B cell (primary cell): ENCODE measurements around the gene CAP2. TPM values are rescaled to one million over a fixed set of nuclear protein-coding genes. Genes with fewer than 3 reads are reported as not detected.

ENCODE experiments used
- ATAC-seq: fragments of 200-7000 bp; cut with Tn5 transposase; one replicate; pipeline ENCODE4 v1.10.0; 2021; ENCODE audit warnings: low read depth, mild to moderate bottlenecking, moderate number of reproducible peaks, moderate library complexity
- CTCF ChIA-PET: fragments of 350-600 bp; sonication (Branson Sonifier 250); formaldehyde crosslinking; loops from one replicate; lab custom pipeline; 2021; ENCODE audit warnings: antibody characterized with exemption, inconsistent platforms; lab: Charles Lee
- POLR2A ChIA-PET: fragments of 350-600 bp; sonication (Branson Sonifier 250); formaldehyde crosslinking; loops from one replicate; lab custom pipeline; 2021; ENCODE audit warnings: antibody characterized with exemption; lab: Charles Lee
- DNase-seq: peaks from one replicate; pipeline ENCODE4 v3.0.0; 2013
- H2AFZ ChIP-seq: 2 replicates; pipeline ENCODE4 v1.6.1; 2012; ENCODE audit warnings: mild to moderate bottlenecking, low read depth, low read length; ENCODE audit not compliant: insufficient read depth, poor library complexity, severe bottlenecking
- H3K27ac ChIP-seq, 2 donors: 1 replicate in 1 of 2; 2 replicates in 1 of 2; pipeline ENCODE4 v1.5.1; 2012 to 2013; ENCODE audit warnings: low read length in 2 of 2, mild to moderate bottlenecking in 2 of 2, moderate library complexity in 1 of 2
- H3K27me3 ChIP-seq, 4 experiments: fragments of 200-600 bp in 1 of 4; sonication (generic) in 1 of 4; replicated peaks in 1 of 4; 1 replicate in 2 of 4; 2 replicates in 2 of 4; pipeline versions ENCODE4 v1.6.1 to v1.7.0; 2013 to 2016; ENCODE audit warnings: low read length in 3 of 4, mild to moderate bottlenecking in 2 of 4, mixed read lengths in 1 of 4, moderate library complexity in 1 of 4; ENCODE audit not compliant: insufficient read depth in 4 of 4, control insufficient read depth in 3 of 4; ENCODE audit errors: control extremely low read depth in 1 of 4
- H3K36me3 ChIP-seq, 2 experiments: replicated peaks in 1 of 2; 1 replicate in 1 of 2; 2 replicates in 1 of 2; pipeline versions ENCODE4 v1.6.1 to v1.7.1; 2013; ENCODE audit warnings: low read length in 1 of 2; ENCODE audit not compliant: insufficient read depth in 2 of 2, control insufficient read depth in 1 of 2; ENCODE audit errors: control extremely low read depth in 1 of 2, extremely low read depth in 1 of 2
- H3K4me1 ChIP-seq, 2 donors: fragments of 200-600 bp in 1 of 2; sonication (generic) in 1 of 2; 1 replicate in 1 of 2; 2 replicates in 1 of 2; pipeline versions ENCODE4 v1.5.1 to v1.6.1; 2013 to 2017; ENCODE audit warnings: low read length in 2 of 2; ENCODE audit not compliant: control insufficient read depth in 2 of 2, insufficient read depth in 2 of 2
- H3K4me2 ChIP-seq: replicated peaks from 2 replicates; pipeline ENCODE3; 2012; ENCODE audit warnings: mild to moderate bottlenecking, low read depth, low read length; ENCODE audit not compliant: poor library complexity, severe bottlenecking
- H3K4me3 ChIP-seq, 5 experiments: fragments of 200-600 bp in 1 of 5; sonication (generic) in 1 of 5; 1 replicate in 3 of 5; 2 replicates in 2 of 5; pipeline versions ENCODE4 v1.5.1 to v1.7.0; 2011 to 2016; ENCODE audit warnings: low read length in 4 of 5, mild to moderate bottlenecking in 4 of 5, low read depth in 2 of 5, control low read depth in 1 of 5, moderate library complexity in 1 of 5; ENCODE audit not compliant: insufficient read depth in 1 of 5; ENCODE audit errors: control extremely low read depth in 1 of 5, extremely low read depth in 1 of 5
- H3K79me2 ChIP-seq: fragments of 200-600 bp; sonication (generic); one replicate; pipeline ENCODE4 v1.6.0; 2016; ENCODE audit warnings: low read length; ENCODE audit not compliant: control insufficient read depth, insufficient read depth
- H3K9ac ChIP-seq: fragments of 200-600 bp; sonication (generic); 2 replicates; pipeline ENCODE4 v1.6.1; 2017; ENCODE audit warnings: mild to moderate bottlenecking, low read length, moderate library complexity
- H3K9me3 ChIP-seq, 3 donors: one replicate each; pipeline versions ENCODE4 v1.6.1 to v1.7.1; 2013; ENCODE audit warnings: low read length in 2 of 3; ENCODE audit not compliant: control insufficient read depth in 2 of 3, insufficient read depth in 1 of 3; ENCODE audit errors: control extremely low read depth in 1 of 3
- H4K20me1 ChIP-seq: 2 replicates; pipeline ENCODE4 v1.6.0; 2012; ENCODE audit warnings: mild to moderate bottlenecking, low read length; ENCODE audit not compliant: insufficient read depth, control insufficient read depth, poor library complexity, severe bottlenecking
- H3K27ac Mint-ChIP-seq: one replicate; pipeline ENCODE4 v1.8.0; 2021; ENCODE audit warnings: mixed read lengths
- H3K27me3 Mint-ChIP-seq: one replicate; pipeline ENCODE4 v1.8.0; 2021; ENCODE audit warnings: mixed read lengths
- H3K4me1 Mint-ChIP-seq: one replicate; pipeline ENCODE4 v1.8.0; 2021; ENCODE audit warnings: mixed read lengths
- H3K4me3 Mint-ChIP-seq: one replicate; pipeline ENCODE4 v1.8.0; 2021; ENCODE audit warnings: mixed read lengths
- H3K9me3 Mint-ChIP-seq: one replicate; pipeline ENCODE4 v1.8.0; 2022; ENCODE audit warnings: mixed read lengths; ENCODE audit not compliant: insufficient read depth
- EZH2 ChIP-seq: IDR thresholded peaks from 2 replicates; pipeline ENCODE4 v1.6.1; 2012; ENCODE audit warnings: borderline replicate concordance, low read depth, mild to moderate bottlenecking, moderate library complexity, low read length; ENCODE audit not compliant: insufficient read depth, poor library complexity, severe bottlenecking
- WGBS: methylation state at CpG from one replicate; pipeline ENCODE4 v1.1.5; 2013; ENCODE audit warnings: missing lambda C conversion rate; ENCODE audit not compliant: insufficient coverage; 5-methylcytosine and 5-hydroxymethylcytosine counted together
- intact Hi-C: fragments of 100-400 bp; cut with micrococcal nuclease; formaldehyde crosslinking; loops from one replicate; pipeline ENCODE4 v1.10.0; 2022
- polyA plus RNA-seq: library from polyadenylated mRNA; depleted of rRNA; stranded (reverse); fragments of >200 nt; gene quantifications from 2 replicates; pipeline ENCODE4 v1.2.3, GENCODE V29; 2012
- total RNA-seq, 2 donors: library from RNA; stranded (reverse); fragments of 120-200 nt in 1 of 2; gene quantifications; 1 replicate in 1 of 2; 2 replicates in 1 of 2; pipeline versions ENCODE4 v1.2.3 to v1.2.4, GENCODE V29; 2013 to 2022
- TF ChIP-seq, protein P1 (sequence below): fragments of 200-600 bp; IDR thresholded peaks from one replicate; pipeline ENCODE4 v1.8.0; 2022; ENCODE audit warnings: antibody characterized with exemption, mild to moderate bottlenecking

CAP2 gene
- total and polyA plus RNA-seq, 2 donors (not counting 1 experiment from before 2014, with no cell fraction given), result not detected

DNA sequence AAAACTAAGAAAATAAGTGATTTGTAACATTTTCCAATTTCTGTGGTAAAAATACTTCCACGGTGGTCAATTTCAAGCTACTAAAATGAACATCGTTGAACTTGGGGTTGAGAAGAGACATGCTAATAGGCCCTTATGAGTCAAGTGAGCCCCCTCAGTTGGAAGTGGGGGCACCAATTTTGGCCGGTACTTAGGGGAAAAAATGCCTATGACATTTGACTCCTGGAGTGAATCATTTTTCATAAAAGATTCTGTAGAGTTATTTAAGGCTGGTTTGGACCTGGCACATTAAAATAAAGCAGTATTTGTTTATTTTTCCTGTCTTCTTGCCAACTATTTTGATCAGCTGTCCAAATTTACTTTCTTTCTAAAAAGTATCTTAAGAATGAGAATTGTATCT lies 32.4 kb upstream of the CAP2 start:
- ChIA-PET POLR2A (no interaction called here), CTCF (no interaction called here)
- Histone ChIP-seq H3K79me2 (no peaks in the 10 kb centered on the region), H3K36me3 (no peaks in the 10 kb centered on the region), H3K27ac (no peak overlapping the region), H3K4me1 (no peaks in the 10 kb centered on the region), H3K27me3 (no peaks in the 10 kb centered on the region), H3K4me2 (no peak overlapping the region), H3K9ac (no peak overlapping the region), H3K4me3 (no peak overlapping the region), H3K9me3 (peaks cover 0 to 4% (median 0%) of the 10 kb centered on the region in 3 donors), H4K20me1 (no peaks in the 10 kb centered on the region), H2AFZ (no peak overlapping the region)
- Mint-ChIP-seq H3K27me3 (no peaks in the 10 kb centered on the region), H3K4me3 (no peak overlapping the region), H3K9me3 (no peaks in the 10 kb centered on the region), H3K4me1 (no peaks in the 10 kb centered on the region), H3K27ac (no peak overlapping the region)
- WGBS, result 95% methylated on average over 2 of the region's 3 CpGs
- DNase-seq (no peak), ATAC-seq (no peak)
- TF ChIP-seq EZH2, result no peak
- TF ChIP-seq, protein P1, sequence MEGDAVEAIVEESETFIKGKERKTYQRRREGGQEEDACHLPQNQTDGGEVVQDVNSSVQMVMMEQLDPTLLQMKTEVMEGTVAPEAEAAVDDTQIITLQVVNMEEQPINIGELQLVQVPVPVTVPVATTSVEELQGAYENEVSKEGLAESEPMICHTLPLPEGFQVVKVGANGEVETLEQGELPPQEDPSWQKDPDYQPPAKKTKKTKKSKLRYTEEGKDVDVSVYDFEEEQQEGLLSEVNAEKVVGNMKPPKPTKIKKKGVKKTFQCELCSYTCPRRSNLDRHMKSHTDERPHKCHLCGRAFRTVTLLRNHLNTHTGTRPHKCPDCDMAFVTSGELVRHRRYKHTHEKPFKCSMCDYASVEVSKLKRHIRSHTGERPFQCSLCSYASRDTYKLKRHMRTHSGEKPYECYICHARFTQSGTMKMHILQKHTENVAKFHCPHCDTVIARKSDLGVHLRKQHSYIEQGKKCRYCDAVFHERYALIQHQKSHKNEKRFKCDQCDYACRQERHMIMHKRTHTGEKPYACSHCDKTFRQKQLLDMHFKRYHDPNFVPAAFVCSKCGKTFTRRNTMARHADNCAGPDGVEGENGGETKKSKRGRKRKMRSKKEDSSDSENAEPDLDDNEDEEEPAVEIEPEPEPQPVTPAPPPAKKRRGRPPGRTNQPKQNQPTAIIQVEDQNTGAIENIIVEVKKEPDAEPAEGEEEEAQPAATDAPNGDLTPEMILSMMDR, result no peak
- intact Hi-C loops, result no loop called here

DNA sequence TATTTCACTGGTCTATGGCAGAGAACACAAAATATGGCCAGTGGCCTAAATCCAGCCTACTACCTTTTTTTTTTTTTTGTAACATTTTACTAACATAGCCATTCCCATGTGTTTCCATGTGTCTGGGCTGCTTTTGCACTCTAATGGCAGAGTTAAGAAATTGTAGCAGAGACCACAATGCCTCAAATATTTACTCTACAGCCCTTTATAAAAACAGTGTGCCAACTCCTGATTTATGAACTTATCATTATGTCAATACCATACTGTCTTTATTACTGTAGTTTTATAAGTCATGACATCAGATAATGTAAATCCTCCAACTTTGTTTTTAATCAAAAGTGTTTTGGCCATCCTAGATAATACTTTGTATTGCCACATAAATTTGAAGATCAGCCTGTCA lies 27.4 kb upstream of the CAP2 start:
- H3K4me3 Mint-ChIP-seq, result no peak overlapping the region
- DNase-seq (no peak), ATAC-seq (no peak)
- no peaks in the 10 kb centered on the region for H3K4me1 Mint-ChIP-seq
- intact Hi-C loops, result no loop called here
- Histone ChIP-seq H3K27ac (no peak overlapping the region), H3K36me3 (no peaks in the 10 kb centered on the region), H3K9me3 (peaks cover 1 to 10% (median 6%) of the 10 kb centered on the region in 3 donors), H2AFZ (no peak overlapping the region), H3K79me2 (no peaks in the 10 kb centered on the region), H3K9ac (no peak overlapping the region), H3K27me3 (no peaks in the 10 kb centered on the region), H4K20me1 (no peaks in the 10 kb centered on the region), H3K4me2 (no peak overlapping the region), H3K4me3 (no peak overlapping the region), H3K4me1 (no peaks in the 10 kb centered on the region)
- no peak for TF ChIP-seq EZH2
- TF ChIP-seq, protein P1, result no peak
- no peaks in the 10 kb centered on the region for H3K27me3 Mint-ChIP-seq
- ChIA-PET CTCF (no interaction called here), POLR2A (no interaction called here)
- peaks cover 5% of the 10 kb centered on the region for H3K9me3 Mint-ChIP-seq
- no peak overlapping the region for H3K27ac Mint-ChIP-seq
